Right atrium auricular region (tissue), 2 donors: Measurements from ENCODE around the gene RPUSD1. TPM values are rescaled to one million over a fixed set of nuclear protein-coding genes. Genes with fewer than 3 reads are reported as not detected.

Experiments
- DNase-seq: peaks from one replicate; pipeline ENCODE4 v3.0.0-alpha.2; 2019; ENCODE audit warnings: low spot score
- H3K27ac ChIP-seq, 2 donors: fragments of 200-600 bp; sonication (generic); 1 replicate in 1 of 2; 2 replicates in 1 of 2; pipeline ENCODE4 v1.5.1; 2016 to 2019
- H3K27me3 ChIP-seq, 2 donors: fragments of 200-600 bp; sonication (generic); one replicate each; pipeline versions ENCODE4 v1.5.1 to v1.6.0; 2017 to 2019
- H3K36me3 ChIP-seq: fragments of 200-600 bp; sonication (generic); one replicate; pipeline ENCODE4 v1.5.1; 2016
- H3K4me1 ChIP-seq, 2 donors: fragments of 200-600 bp; sonication (generic); one replicate each; pipeline versions ENCODE4 v1.5.1 to v1.6.0; 2017 to 2019
- H3K4me3 ChIP-seq, 2 donors: fragments of 200-600 bp; sonication (generic); 1 replicate in 1 of 2; 2 replicates in 1 of 2; pipeline ENCODE4 v1.5.1; 2017 to 2019; ENCODE audit warnings: mild to moderate bottlenecking in 1 of 2, moderate library complexity in 1 of 2
- H3K9me3 ChIP-seq, 2 donors: fragments of 200-600 bp; sonication (generic); one replicate each; pipeline ENCODE4 v1.5.1; 2019
- CTCF ChIP-seq, 2 donors: fragments of 200-600 bp; sonication (generic); IDR thresholded peaks; one replicate each; pipeline ENCODE4 v1.5.1; 2019; ENCODE audit warnings: antibody characterized with exemption in 2 of 2
- total RNA-seq, 2 donors: library from RNA; depleted of rRNA; stranded (reverse); fragments of >200 nt; gene quantifications; one replicate each; pipeline ENCODE4 v1.1.0, GENCODE V29; 2016

The RPUSD1 gene
- total RNA-seq, 2 donors from 2014 or later, result 11.4 to 13.2 TPM

GRCh38 chr16:795580-796229 is 7.5 kb upstream of the RPUSD1 start:
- no peak for TF ChIP-seq CTCF (IDR thresholded peaks at IDR 0.05)
- H3K27me3 ChIP-seq, result peaks cover 4 to 11% of the 10 kb centered on the region in 2 donors
- H3K4me3 ChIP-seq, result no peak overlapping the region
- H3K27ac ChIP-seq, result no peak overlapping the region
- no peaks in the 10 kb centered on the region for H3K9me3 ChIP-seq
- no peaks in the 10 kb centered on the region for H3K36me3 ChIP-seq
- H3K4me1 ChIP-seq, result no peaks in the 10 kb centered on the region
- no peak for DNase-seq

- peaks cover 4% of the 10 kb centered on the region in 2 donors for H3K27me3 ChIP-seq
- no peak overlapping the region for H3K4me3 ChIP-seq
- H3K9me3 ChIP-seq, result no peaks in the 10 kb centered on the region
- no peak overlapping the region for H3K27ac ChIP-seq
- TF ChIP-seq CTCF (IDR thresholded peaks at IDR 0.05), result no peak
- no peaks in the 10 kb centered on the region for H3K4me1 ChIP-seq
- no peaks in the 10 kb centered on the region for H3K36me3 ChIP-seq
- no peak for DNase-seq
Measured at GRCh38 chr16:794853-795466, 6.8 kb upstream of the RPUSD1 start.

- Histone ChIP-seq H3K27me3 (no peaks in the 10 kb centered on the region), H3K4me1 (peaks cover 0 to under 1% of the 10 kb centered on the region in 2 donors), H3K9me3 (no peaks in the 10 kb centered on the region), H3K4me3 (no peak overlapping the region), H3K36me3 (no peaks in the 10 kb centered on the region), H3K27ac (no peak overlapping the region)
- TF ChIP-seq CTCF (IDR thresholded peaks at IDR 0.05), result no peak
- no peak for DNase-seq
Measured at GRCh38 chr16:794091-794822, 6.1 kb upstream of the RPUSD1 start.

DNA sequence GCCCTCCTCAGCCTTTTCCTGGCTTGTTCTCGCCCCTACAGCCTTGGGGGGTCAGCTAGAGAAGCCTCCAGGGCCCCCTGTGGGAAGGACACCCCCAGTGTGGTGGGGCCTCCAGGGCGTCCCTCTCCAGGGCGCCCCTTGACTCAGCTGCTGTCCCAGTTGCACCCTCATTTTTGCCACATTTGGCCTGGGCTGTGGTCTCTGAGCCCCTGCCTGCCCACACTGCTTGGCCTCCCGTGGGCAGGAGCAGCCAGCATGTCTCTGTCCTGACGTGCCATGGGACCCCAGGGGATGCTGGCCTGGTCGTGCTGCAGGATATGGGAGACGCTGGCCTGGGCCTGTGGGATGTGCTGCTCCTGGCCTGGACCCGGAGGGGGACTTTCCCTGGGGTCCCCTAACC is 5.2 kb upstream of the RPUSD1 start:
- no peaks in the 10 kb centered on the region for H3K9me3 ChIP-seq
- H3K4me1 ChIP-seq, result peaks cover 0 to 7% of the 10 kb centered on the region in 2 donors
- TF ChIP-seq CTCF (IDR thresholded peaks at IDR 0.05), result no peak
- H3K4me3 ChIP-seq, result no peak overlapping the region
- H3K27ac ChIP-seq, result no peak overlapping the region
- H3K27me3 ChIP-seq, result no peaks in the 10 kb centered on the region
- H3K36me3 ChIP-seq, result no peaks in the 10 kb centered on the region
- no peak for DNase-seq

GRCh38 chr16:792221-792995 is 4.2 kb upstream of the RPUSD1 start:
- no peak for TF ChIP-seq CTCF (IDR thresholded peaks at IDR 0.05)
- DNase-seq, result no peak
- H3K9me3 ChIP-seq, result no peaks in the 10 kb centered on the region
- H3K4me1 ChIP-seq, result peaks cover 0 to 12% of the 10 kb centered on the region in 2 donors
- no peaks in the 10 kb centered on the region for H3K27me3 ChIP-seq
- H3K27ac ChIP-seq, result no peak overlapping the region
- H3K36me3 ChIP-seq, result no peaks in the 10 kb centered on the region
- H3K4me3 ChIP-seq, result no peak overlapping the region
